ENCODE results near the gene PTPN9.
A peak's percentile ranks its signal among the peaks of the same experiment; 100 is the strongest.
"Not testable (repeated sequence)": the region's sequence is repeated elsewhere in the genome, so short reads cannot be mapped to it uniquely, and the experiment has no call there.

The PTPN9 gene

DNA sequence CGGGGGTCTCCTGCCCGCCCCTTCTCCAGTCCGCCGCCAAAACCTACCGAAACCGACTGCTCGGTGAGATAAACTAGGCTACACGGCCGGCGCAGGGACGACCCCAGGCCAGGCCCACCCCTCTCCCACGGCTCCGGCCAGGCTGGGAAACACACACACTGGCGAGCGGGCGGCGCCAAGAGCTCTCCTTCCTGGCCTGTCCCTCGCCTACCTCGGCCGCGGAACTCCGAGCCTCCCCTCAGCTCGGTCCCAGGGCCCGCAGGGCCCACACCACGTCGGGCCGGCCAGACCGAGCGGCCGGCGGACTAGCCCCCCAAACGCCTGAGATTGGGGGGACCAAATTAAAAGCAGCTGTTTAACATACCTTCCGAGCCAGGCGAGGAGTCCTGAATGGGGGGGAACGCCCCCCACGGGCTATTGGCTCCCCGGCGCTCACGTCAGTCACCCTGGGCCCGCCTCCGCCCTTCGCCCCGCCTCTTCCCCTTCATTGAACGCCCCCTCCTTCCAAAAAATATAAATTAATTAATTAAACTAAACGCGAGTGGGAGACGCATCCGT, 123.6 kb downstream of the PTPN9 start:
- intact Hi-C loops (cut with DNase I): loop anchor here (2.0 kb wide), 1 partner anchor 123 kb away; the partner anchor contains the start of gene PTPN9
- peak; percentile 81 to 99 (median 88) for DNase-seq

DNA sequence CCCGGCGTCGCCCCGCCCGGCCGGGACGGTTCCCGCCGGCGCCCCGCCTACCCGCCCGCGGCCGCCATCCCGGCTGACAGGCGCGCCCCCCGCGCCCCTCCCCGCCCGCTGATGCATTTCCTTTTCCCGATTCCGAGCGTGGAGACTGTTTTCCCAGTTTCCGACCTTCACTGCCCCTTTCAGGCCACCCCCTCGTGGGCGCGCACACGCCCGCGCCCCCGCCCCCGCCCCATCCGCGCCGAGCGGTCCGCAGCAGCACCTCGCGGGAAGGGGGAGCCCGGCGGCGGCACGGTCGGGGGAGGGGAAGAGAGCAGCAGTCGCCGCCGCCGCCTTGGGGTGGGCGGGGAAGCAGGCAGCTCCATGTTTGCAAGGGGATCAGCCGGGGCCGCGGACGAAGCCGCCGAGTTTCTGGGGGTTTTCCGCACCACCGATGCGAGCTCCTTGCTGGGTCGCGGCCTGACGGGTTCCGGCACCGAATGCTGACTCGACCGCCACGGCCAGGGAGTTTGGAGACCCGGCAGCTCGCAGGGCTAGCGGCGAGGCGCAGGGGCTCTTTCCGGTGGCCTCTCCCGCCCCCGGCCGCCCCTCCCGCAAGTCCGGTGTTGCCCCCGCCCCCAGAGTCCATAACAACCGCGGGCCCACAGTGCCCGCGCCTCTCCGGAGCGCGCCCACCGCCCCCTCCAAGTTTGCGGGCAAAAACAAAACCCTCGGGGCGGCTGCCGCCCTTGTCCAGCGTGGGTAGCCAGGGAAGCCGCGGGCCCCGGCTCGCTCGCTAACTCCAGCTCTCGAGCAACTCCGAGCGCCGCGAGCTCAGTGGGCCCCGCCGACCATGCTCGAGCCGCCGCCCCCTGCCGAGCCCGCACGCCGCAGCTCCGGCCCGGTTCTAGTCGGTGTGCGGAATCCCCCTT, 124.4 kb downstream of the PTPN9 start:
- intact Hi-C loops (cut with DNase I): loop anchor here (2.0 to 5.0 kb wide), 3 partner anchors 87 to 173 kb away; partner anchors contain the start of genes MAN2C1, PTPN9 and SNUPN

GRCh38 chr15:75453703-75454470, 125.2 kb downstream of the PTPN9 start:
- intact Hi-C loops (cut with DNase I): loop anchor here (2.0 to 5.0 kb wide), 3 partner anchors 87 to 173 kb away; partner anchors contain the start of genes MAN2C1, PTPN9 and SNUPN
- DNase-seq: peak; percentile 94 to 100 (median 98)

More for the DNA sequence above, 124.4 kb downstream of the PTPN9 start:
- peak in 8 of 10 donors; percentile 29 to 94 (median 74) for DNase-seq

DNA sequence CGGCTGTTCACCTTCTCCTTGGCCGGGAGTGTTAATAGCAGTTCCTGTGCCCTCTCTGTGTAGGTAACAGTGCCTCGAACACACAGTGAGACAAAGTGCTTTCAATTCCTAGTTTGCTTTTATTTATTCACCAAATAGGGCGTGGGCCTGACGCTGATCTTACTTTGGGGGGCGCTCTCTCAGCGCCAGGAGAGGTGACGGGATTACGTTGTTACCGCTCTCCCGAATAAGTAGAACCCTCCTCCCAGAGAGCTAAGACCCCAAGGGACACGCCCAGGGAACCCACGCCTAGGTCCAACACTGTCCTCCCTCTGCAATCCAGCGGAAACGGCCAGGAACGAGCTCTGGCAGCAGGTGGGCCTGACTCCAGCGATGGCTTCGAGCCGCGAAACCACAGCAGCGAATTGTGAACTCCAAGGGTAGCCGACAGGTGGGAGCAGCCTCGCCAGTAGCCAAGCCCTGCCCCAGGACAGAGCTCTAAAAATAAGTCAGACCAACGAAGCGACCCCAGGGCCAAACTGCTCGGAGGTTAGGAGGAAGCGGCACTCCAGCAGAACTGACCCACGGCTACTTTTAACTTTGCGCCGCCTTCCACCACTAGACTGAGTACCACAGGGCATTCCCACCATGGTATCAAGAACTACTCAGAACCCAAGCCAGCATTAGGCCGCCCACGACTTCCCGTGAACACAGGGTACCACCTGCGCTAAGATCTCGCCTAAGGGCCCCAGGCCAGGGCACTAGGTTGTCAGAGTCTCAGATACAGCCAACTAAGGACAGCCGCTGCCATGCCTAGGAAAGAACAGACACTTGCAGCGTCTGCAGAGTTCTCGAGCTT, 126.0 kb downstream of the PTPN9 start:
- intact Hi-C loops (cut with DNase I): loop anchor here (5.0 kb wide), 2 partner anchors 86 to 174 kb away; partner anchors contain the start of genes MAN2C1 and SNUPN
- DNase-seq: peak in 6 of 10 donors; percentile 10 to 86 (median 28)

- intact Hi-C loops (cut with DNase I): loop anchor here (5.0 kb wide), 2 partner anchors 85 to 175 kb away; partner anchors contain the start of genes MAN2C1 and SNUPN
- DNase-seq: peak; percentile 52 to 96 (median 78)
These were observed 126.7 kb downstream of the PTPN9 start for GRCh38 chr15:75452364-75452864.

DNA sequence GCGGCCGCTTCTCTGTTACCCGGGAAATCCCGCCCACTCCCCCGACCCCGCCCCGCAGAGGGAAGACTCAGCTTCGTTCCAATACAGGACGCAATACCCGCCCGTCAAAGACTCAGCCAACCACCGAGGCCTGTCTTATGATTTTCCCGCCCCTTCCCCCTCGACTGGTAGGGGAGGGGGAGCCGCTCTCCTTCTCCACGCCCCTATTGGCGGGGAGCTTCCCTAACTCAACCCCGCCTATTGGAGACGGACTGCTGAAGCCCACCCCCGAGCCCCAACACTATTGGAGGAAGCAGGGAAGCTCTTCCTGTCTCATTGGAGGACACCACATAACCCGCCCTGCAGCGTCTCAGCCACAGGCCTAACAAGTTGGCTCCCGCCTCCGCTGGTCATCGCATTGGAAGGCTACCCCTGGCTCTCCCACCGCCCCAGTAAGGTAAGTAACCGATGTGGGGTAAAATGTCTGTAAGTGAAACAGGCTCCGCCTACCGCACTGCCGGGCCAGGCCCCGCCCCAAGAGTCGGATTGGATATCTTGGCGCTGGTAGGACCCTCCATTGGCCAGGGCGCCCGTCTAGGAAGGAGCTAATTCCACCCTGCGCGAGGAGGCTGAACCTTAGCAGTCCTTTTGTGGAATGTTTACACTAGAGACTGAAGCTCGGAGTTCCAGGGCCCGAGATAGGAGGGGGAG, 127.3 kb downstream of the PTPN9 start, which contains the start of gene SIN3A:
Gene SIN3A, minus strand, starts transcription at position 17 of the 690 bp plus-strand sequence. CDS start 21,315 bp downstream, outside the sequence.
- intact Hi-C loops (cut with DNase I): loop anchor here (5.0 kb wide), 2 partner anchors 85 to 175 kb away; partner anchors contain the start of genes MAN2C1 and SNUPN

GRCh38 chr15:75451202-75451673, 127.9 kb downstream of the PTPN9 start:
- intact Hi-C loops (cut with DNase I): loop anchor here (5.0 kb wide), 2 partner anchors 84 to 176 kb away; partner anchors contain the start of genes MAN2C1 and SNUPN
- no peak for DNase-seq

More for the DNA sequence above, 127.3 kb downstream of the PTPN9 start, which contains the start of gene SIN3A:
- peak; percentile 98 to 100 (median 99) for DNase-seq

DNA sequence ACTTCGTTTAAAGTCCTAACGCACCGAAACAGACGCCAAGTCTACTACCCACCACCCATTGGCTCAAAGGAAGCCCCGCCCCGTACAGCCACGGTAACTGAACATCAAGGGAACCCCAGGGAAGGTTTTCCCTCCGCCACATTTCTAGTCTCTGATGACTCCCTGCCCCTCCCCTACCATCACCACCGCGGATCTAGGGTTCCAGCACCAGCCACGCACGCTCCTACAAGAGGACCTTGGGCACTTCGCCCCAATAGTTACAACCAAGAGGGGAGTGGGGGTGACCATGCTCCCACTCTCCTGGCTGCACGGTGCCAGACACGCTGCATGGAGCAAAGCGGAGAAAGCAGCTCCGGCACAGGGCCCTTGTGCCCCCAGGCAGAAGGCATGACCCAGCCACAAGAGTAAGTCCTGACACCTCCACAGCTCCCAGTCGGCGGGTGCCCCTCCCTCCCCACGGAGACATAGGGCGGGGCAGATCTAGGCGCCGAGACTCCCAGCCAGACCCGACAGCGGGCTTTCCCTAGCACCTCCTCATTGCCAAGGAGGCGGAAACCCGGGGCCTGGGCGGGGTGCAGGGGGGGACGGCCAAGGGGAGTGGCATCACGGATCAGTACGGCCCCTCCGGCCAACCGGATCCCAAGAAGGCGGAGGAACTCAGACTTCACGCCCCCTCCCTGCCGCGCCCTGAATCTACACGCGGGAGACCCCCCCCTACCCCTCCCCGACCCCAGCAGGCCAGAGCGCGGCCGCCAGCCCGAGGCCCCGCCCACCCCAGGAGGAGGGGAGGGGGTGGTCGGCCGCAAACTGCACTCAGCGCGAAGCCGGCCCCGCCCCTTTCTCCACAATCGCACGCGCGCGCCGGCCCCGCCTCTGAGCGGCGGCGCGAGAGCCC, 128.6 kb downstream of the PTPN9 start:
- intact Hi-C loops (cut with DNase I): loop anchor here (5.0 kb wide), 2 partner anchors 83 to 177 kb away; partner anchors contain the start of genes MAN2C1 and SNUPN
- peak; percentile 85 to 98 (median 90) for DNase-seq

DNA sequence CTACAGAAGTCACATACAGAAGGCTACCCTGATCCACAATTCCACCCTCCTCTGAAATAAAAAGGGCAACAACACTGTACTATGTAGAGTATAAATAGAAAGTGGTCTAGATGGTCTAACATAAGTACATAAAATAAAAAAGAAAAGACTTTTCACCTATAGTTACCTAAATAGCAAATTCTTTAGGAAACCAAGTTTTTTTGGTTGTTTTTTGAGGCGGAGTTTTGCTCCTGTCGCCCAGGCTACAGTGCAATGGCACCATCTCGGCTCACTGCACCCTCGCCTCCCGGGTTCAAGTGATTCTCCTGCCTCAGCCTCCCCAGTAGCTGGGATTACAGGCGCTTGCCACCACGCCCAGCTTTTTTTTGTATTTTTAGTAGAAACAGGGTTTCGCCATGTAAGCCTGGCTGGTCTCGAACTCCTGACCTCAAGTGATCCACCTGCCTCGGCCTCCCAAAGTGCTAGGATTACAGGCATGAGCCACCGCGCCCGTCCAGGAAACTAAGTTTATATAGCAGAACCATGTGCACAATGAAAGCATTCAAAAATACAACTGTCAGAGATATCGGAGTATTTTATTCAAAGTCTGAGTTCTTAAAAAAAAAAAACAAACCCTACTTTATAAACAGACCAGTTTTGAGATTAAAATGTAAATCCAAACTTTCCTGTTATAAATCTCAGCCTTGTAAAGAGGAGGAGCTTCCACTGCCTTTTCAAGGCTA, 129.4 kb downstream of the PTPN9 start:
- DNase-seq: no peak
- intact Hi-C loops (cut with DNase I): loop anchor here (5.0 kb wide), 2 partner anchors 82 to 178 kb away; partner anchors contain the start of genes MAN2C1 and SNUPN

DNA sequence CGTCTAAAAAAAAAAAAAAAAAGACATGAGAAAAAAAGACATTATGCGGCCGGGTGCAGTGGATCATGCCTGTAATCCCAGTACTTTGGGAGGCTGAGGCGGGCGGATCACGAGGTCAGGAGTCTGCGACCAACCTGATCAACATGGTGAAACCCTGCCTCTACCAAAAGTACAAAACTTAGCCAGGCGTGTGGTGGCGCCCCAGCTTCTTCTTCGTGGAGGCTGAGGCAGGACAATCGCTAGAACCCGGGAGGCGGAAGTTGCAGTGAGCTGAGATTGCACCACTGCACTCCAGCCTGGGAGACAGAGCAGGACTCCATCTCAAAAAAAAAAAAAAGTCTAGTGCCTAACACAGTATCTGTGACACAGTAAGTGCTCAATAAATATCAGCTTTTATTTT, 130.9 kb downstream of the PTPN9 start:
- intact Hi-C loops (cut with DNase I); DNase-seq: not testable (repeated sequence)

DNA sequence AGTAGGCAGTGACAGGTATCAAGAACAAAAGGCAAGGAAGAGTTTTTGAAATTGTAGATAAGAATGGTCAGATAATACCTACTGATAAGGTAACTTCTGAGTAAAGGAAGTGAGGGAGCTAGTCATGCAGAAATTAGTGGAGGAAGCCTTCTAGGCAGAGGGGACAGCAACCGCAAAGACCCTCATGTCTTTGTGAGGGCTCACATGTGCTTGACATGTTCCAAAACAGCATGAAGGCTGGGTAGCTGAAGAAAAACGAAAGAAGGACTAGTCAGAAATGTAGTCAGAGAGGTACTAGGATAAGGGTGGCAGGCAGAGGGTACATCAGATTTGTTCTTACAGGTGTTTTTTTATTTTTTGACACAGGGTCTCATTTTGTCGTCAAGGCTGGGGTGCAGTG, 133.0 kb downstream of the PTPN9 start:
- intact Hi-C loops (cut with DNase I): no loop called here
- DNase-seq: no peak

- DNase-seq; intact Hi-C loops (cut with DNase I): not testable (repeated sequence)
These were observed 133.8 kb downstream of the PTPN9 start for GRCh38 chr15:75445324-75445723.

- DNase-seq: peak in 1 of 10 donors; percentile 21
- intact Hi-C loops (cut with DNase I): not testable (repeated sequence)
These were observed 135.1 kb downstream of the PTPN9 start for GRCh38 chr15:75443972-75444453.

DNA sequence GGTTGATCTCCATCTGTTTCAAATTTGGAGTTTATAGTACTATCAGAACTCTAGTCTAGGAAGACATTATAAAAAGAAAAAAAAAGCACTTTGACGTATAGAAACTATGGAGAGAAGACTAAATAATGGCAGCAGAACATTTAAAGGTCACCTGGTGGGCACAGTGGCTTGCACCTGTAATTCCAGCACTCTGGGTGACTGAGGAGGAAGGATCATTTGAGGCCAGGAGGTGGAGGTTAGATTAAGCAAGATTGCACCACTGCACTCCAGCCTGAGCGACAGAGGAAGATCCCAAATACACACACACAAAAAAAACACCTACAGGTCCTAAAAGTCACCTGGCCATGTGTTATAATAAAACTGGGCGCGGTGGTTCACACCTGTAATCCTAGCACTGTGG, 141.4 kb downstream of the PTPN9 start:
- DNase-seq: no peak
- intact Hi-C loops (cut with DNase I): no loop called here

DNA sequence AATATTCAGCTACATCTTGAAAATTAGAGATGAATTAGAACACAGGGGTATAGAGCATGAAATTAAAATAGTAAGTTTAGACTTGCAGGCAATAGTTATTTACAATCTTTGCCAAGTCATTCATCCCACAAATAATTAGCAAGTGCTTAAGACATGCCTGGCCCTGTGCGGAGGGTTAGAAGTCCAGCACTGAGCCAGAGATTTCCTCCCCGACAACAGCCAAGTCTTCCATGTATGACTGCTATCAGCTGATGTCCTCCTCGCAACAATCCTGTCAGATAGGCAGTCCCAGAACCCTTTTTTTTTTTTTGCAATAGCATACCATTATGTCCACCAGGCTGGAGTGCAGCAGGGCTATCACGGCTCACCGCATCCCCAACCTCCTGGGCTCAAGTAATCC, 142.2 kb downstream of the PTPN9 start:
- DNase-seq: peak in 1 of 10 donors; percentile 28
- intact Hi-C loops (cut with DNase I): no loop called here

GRCh38 chr15:75431682-75432081, 147.4 kb downstream of the PTPN9 start:
- no peak for DNase-seq
- intact Hi-C loops (cut with DNase I): no loop called here

Data from posterior cingulate gyrus (tissue), 11 donors.